GF-D8 (cell line): ENCODE results near the gene RAB25.
"Not testable (repeated sequence)": the region's sequence is repeated elsewhere in the genome, so short reads cannot be mapped to it uniquely, and the experiment has no call there.

Experiments used
- DNase-seq: peaks from one replicate; lab custom pipeline; 2025; lab: John Stamatoyannopoulos, UW

RAB25 gene

DNA sequence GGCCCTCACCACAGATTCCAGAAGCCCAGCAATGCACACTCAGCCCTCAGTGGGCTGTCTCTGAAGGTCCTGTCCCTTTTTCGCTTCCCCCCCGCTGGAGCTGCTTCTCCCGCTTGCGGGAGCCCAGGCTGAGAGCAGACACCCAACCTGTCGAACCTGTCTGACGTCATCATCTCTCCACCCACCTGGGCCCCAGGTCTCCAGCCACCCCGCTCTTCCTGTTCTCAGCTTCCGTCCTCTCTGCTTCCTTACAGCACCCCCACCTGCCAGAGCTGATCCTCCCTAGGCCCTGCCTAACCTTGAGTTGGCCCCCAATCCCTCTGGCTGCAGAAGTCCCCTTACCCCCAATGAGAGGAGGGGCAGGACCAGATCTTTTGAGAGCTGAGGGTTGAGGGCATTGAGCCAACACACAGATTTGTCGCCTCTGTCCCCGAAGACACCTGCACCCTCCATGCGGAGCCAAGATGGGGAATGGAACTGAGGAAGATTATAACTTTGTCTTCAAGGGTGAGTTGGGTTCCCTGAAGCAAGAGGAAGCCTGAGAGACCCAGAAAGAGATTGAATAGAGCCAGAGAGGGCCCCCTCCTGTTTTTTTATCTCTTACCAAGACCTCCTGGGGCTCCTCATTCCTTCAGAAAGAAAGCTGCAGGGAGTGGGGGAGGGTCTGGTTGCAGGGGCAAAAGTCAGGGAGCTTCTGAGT is at the start of gene RAB25:
TSS of gene RAB25 (plus strand) at position 224 of the 700 bp plus-strand sequence. CDS start at position 465, 241 bp downstream.
- DNase-seq: no peak

DNA sequence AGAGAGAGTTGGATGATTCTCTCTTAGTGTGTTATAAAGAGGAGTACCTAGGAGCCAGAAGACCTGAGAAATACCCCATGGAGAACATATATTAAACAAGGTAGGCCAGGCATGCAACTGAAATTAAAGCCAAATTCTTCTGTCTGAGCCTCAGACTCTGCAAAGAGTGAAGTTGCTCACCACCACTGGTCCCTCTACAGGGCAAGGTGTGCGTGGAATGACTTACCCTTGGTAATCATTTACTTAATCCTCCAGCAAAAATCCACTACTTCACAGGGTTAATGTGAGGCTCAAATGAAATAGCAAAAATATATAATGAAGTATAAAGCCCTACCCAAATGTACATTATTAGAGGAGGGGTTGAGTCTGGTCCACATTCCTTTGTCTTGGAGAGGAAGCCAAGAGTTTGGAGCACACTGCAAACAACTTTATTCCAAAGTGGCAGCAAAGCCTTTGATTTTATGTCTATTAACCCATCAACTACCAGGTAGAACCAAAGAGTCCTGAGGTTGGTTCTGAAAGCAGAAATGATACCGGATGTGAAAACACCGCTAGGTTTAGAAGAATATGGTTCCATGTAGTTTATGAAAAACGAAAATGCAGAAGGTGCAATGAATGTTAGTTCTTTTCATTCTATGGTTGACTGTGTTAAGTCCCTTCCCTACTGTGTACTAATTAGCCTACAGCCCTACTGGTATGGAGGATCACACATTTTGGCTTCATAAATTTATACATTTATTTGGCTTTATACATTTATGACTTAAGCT is 48.7 kb upstream of the RAB25 start:
- no peak for DNase-seq

DNA sequence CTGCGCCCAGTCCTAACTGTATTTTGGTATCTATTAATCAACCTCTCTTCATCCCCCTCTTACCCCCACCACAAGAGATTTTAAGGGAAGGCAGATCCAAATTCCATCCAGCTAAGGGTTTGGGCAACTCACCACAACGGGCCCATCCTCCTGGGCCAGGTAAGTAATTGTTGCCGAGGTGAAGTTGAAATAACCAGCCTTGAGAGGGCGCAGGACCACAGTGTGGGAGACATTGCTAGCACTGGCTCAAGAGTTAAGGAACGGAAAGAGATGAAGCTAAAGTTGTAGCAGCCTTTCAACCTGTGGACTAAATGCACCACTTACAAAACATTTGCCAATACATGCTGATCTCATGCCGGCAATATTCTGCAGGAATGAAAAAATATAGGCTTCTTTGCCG is 46.1 kb upstream of the RAB25 start:
- DNase-seq: no peak

DNA sequence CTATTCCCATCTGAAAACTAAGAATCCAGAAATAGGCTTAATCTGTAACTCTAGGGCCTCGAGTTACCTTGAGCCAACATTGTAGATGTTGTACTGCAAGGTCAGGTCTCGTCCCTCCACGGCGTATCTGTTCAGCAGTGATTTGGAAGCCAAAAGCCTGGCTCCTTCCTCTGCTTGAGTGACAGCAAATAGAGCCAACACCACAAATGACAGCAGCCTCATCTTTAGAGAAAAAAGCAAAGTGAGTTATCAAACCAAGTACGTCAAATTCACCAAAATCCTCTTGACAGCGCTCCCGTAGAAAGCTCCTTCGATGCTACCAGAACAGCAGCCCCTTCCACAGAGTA is 41.0 kb upstream of the RAB25 start:
- no peak for DNase-seq

DNA sequence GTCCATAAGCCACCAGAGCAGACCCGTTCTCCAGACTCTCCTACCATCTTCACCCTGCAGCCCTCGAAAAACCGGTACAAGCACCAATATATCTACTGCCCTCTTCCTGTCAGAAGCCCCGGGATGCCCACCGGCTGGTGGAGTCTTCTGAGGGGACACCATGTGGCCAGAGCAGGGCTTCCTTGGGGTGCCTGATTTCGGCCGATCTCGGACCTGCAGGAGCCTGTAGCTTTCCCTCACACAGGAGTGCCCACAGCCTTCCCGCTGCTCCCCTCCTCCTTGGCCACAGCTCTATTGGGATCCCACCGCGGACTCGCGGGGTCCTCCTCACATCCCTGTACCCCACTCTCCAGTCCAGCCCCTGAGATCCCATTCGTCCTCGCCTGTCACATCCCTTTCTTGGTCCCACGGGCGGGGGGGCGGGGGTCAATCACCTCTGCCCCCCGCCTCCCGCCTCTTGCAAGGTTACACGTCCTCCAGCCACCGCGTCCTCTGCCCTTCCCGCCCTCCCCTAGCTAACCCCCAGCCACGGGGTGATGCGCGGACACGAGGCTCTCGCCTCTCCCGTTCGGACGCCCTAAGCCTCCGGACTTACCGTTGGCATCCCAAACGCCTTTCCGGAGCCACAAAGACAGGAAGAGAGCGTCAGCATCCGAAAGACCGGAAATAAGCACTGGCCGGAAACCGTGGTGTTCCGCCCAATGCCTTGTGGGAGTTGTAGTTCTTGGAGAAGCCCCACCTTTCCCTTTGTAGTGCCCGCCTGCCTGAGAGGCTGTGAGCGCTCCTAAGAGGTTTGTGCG is 40.5 kb upstream of the RAB25 start, which contains the start of gene SSR2:
TSS of gene SSR2 (minus strand) at position 659 of the 800 bp plus-strand sequence. CDS start 784 bp downstream, outside the sequence.
- DNase-seq: peak; percentile 75

DNA sequence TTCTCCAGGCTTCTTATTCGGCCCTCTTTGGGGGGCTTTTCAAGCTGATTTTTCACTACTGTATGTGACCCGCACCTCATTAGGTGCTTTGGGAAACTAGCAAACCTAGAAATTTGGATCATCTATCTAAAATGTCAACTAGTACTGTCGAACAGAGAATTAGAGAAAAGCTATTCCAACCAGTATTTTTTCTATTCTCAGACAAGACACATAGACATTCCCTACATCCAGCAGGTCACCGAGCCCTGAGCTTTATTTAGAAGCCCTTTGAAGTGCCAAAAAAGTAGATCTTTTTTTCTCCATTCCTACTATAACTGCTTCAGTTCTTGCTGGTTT is 39.9 kb upstream of the RAB25 start:
- DNase-seq: no peak

DNA sequence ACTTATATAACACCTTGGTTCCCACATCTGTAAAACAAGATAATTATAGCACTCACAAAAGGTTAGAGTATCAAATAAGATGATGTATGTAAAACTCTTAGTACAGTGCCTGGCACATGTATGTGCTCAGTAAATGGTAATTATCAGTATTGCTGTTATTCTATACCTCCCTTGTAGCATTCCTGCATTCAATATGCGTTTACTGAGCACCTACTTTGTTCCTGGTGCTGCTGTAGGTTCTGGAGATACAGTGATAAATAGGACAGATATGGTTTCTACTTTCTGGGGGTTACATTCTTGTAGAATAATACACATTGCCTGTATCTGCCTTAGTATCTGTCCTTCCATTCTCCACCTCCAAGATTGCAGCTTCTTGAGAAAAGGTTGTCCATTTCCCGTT is 39.0 kb upstream of the RAB25 start:
- DNase-seq: no peak

DNA sequence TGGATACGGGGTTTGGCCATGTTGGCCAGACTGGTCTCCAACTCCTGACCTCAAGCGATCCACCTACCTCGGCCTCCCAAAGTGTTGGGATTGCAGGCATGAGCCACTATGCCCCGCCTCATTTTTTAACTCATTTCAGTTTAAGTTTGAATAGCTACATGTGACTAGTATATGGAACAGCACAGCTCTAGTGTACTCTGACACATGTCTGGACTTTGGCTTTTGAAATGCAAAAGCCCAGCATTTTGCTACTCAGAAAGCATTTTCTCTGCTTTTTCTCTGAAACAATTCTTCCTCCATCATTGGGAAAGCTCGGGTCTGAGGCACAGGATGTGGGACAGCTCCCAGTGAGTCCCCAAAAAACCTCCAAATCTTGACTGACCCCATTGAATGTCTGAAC is 36.2 kb upstream of the RAB25 start:
- no peak for DNase-seq

DNA sequence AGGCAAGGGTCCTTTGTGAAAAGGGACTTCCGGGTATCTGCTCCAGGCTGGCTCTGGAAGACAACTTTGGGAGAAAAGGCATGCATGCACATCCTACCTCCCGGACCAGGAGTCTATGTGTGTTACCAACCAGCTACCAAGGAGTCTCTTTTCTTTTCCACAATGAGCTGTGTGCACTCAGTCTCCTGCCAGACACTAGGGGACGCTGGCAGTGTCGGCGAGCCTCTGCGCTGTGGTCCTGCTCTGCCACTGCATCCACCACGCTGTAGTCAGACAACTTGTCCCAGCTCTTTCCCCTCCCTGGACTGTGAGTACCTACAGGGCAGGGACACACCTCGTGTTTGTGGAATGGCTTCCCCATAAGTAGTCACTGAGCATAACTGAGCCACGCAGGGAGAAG is 35.1 kb upstream of the RAB25 start:
- no peak for DNase-seq

DNA sequence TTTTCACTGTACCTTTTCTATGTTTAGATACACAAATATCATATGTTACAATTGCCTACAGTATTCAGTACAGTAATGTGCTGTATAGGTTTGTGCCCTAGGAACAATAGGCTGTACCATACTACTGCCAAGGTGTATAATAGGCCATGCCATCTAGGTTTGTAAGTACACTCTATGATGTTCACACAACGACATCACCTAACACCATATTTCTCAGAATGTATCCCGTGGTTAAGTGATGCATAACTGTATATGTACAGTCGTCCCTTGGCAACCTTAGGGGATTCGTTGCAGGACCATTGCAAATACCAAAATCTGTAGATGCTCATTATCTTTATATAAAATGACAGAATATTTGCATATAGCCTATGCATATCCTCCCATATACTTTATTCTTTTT is 34.4 kb upstream of the RAB25 start:
- no peak for DNase-seq

DNA sequence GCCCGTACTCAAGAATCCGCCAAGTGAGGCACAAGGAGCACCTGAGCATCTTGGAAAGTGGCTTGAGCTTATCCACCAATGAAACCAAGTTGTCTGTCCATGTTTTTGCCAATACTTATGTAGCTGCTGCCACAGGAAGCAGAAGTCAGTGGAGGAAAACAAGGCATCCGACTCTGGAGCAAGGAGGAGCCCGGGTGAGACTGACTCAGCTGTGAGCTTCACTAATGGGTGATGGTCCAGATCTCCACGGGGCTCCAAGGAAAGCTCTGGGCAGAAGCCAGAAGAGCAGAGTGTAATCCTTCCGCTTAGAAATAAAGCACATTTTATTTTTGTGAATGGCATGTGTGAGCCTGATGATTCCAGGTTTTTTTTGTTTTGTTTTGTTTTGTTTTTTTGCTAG is 27.9 kb upstream of the RAB25 start:
- DNase-seq: no peak

DNA sequence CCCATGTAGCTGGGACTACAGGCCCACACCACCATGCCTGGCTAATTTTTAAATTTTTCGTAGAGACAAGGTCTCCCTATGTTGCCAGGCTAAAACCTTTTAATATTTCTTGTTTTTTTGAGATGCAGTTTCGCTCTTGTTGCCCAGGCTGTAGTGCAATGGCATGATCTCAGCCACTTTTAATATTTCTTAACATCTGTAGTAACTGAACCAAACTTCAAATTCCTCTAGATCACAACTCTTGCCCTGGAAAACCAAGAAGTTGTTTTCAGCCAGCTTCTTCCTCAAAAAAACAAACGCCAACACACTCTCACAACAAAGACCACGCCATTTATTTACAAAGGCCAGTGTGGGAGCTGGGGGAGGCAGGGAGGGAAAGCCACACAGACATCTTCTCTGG is 26.0 kb upstream of the RAB25 start:
- not testable (repeated sequence) for DNase-seq

DNA sequence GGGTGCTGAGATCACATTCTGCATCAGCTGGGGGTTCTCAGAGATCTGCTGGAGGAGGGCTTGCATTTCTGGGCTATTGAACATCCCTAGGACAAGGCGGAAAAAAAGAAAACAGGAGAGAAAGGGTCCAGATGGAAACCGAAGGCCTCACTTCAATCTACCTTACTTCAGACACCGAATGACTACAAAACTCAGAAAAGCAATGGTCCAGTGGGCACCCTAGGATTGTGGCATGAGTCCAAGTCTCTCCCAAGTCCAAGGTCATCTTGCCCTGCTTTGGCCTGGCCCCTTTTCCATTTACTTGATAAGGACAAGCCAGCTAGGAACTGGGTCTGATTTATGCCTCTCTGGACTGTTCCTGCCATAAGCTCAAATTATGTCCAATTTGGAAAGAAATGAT is 18.1 kb upstream of the RAB25 start:
- DNase-seq: no peak

DNA sequence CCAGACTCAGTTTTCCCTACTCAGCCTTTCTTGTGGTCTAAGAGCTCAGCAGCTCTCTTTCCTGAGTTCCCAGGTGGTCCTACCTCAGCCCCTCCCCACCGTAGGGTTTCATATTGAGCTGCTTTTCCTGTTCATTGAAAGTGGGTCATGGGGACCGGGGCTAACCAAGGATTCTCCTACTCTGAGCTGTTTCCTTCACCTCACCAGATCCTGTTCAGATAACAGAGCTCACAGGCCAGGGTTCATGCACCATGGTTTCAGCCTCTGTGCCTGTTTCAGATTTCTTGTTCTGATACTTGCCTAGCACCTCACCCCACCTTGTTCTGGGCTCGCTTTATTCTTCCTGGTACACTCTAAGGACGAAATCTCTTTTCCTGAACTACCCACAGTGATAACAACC is 15.9 kb upstream of the RAB25 start:
- no peak for DNase-seq

DNA sequence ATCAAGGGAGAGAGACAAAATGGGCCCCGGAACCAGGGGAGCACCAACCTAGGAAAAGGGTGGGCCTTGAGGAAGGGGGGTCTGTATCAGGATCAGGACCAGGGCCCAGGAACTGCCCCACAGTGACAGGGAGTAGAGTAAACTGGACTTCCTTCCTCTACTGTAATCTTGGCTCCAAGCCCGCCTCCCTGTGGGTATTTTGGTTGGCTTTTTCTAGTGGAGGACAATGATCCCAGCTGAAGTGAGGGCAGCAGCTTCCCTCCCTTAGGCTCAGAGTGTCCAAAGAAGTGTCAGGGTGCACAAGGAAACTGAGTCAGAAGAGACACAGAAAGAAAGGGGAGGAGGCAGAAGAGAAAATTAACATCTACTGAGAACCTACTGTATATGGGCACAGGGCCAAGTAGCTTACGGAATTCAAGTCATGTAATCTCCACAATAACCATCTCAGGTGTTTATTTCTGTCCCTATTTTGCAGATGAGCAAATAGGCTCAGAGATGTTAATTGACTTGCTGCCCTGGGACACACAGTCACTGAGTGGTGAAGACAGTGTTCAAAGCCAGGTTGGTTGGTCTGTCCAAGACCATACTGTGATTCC is 12.2 kb upstream of the RAB25 start:
- no peak for DNase-seq

DNA sequence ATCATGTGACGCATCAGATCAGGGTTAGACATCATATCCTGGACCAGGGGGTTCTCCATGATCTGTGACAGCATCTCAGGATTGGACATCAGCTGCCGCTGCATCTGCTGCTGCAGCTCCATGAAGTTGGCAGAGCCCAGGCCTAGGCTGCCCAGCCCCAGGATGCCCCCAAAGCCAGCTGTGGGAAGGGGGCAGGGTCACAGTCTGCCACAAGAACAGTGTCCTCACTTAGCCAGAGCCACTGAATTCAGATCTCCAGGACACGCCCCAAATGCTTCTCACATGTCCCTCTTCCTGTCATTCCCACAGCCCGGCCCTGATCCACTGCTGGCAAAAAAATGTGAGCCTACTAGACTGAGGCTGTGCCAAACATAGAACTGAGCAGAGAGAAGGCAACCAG is 10.6 kb upstream of the RAB25 start:
- no peak for DNase-seq

DNA sequence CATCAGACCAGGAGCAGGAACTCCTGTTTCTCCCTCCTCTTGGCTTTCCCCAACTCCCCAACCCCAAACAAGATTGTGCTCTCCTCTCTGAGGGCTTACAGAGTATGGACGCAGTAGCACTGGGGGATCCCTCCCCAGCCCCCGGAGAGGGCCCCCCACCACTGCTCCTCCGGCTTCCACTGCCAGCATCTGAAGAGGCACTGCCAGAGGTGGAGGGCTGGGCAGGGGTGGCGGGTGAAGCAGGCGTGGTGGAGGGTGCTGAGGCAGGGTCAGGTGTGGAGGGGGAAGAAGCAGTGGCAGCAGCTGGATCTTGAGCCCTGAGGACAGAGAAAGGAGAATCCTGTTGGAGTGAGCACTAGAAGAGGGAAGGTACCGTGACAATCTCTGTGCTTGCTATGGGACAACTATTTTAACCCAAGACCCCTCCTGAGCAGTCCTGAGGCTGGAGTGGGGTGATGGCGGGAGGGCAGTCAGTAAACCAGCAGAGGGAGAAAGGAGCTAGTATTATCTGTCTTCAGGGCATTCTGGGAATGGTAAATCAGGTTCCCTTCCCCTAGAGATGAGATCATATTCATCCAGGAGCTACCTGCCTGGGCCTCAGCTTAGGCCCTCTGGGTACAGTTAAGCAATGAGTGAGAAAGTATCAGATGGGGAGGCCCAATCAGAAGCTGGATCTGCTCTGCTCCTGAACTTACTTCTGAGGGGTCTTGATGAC is 9.8 kb upstream of the RAB25 start:
- no peak for DNase-seq

DNA sequence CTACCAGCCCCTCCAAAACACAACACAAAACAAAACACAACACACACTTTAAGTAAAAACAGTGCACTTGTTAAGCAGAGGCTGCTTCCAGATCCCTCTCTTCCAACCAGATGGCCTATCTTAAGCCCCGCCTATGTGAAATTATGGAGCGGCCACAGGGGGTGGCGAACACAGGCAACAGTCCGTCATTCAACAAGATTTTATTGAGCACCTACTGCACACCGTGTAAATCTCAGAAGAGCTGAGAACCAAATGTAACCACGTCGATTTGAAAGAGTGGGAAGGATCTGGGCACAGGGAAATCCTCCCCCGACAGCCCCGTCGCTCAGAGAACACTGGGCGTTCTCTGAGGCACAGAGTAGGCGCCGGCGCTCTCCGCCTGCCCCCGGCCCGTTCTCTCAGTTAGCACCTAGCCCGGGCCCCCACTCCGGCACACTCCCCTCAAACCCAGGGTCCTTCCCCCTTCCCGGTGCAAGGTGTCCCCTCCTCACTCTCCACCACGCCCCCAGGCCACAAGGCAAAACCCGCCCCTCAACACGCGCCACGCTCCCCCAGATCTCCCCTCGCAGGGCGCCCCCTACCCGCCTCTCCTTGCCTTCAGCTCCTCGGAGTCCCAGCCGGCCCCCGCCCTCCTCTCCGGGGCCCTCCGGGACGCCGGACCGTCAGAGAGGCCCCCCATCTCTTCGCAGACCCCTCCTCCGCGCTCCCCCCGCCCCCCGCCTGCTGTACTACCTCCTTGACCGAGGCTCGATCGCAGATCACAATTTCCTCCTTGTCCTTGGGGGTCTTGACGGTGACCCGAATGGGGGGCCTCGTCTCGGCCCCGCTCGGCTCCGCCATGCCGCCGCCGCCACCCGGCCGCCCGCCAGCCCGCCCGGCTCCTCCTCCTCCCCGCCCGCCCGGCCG is 7.8 kb upstream of the RAB25 start:
- DNase-seq: peak; percentile 9

DNA sequence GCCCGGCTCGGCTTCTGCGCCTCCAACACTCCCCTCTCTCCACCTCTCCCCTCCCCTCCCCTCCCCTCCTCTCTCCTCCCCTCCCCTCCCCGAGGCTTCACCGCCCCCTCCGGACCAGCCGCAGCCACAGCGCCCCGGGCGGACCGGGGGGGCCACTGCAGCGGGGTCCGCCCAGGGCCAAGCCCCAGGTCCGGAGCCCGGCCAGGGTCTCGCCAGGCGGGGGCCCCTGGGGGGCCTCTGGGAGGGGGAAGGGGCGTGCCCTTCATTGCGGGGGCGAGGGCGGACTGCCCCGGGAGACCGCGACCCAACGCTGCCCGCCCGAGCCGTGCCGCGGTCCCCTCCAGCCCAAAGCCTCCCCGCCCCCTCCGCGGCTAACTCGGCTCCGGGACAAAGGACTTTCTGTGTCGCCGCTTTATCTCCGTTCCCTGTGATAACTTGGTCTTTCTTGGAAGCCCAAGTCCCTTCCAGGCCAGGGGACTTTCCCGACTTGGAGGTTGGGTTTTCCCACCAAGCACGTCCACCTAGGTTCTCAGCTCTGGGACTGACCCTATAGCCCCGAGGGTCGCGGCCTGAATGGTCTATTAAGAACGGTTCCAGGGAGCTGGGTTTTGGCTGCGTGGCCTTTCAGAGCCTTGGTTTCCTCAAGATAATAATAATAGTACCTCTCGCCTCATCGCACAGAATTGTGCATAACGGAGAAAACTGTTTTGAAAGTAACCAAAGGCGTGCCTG is 7.0 kb upstream of the RAB25 start, which contains the start of gene UBQLN4:
TSS of gene UBQLN4 (minus strand) at position 31 of the 732 bp plus-strand sequence. CDS start 97 bp downstream, outside the sequence.
- peak; percentile 52 for DNase-seq
